H1 (cell line): ENCODE data around the gene GEMIN7. TPM values are rescaled to one million over a fixed set of nuclear protein-coding genes. Genes with fewer than 3 reads are reported as not detected.

ENCODE experiments used
- CTCF ChIA-PET: fragments of 300-600 bp; sonication (Branson Sonifier 250); formaldehyde crosslinking; loops from one replicate; lab custom pipeline; 2021; ENCODE audit not compliant: partially characterized antibody; lab: Charles Lee
- POLR2A ChIA-PET: fragments of 300-600 bp; sonication (Branson Sonifier 250); formaldehyde crosslinking; loops from one replicate; lab custom pipeline; 2021; ENCODE audit warnings: inconsistent platforms; ENCODE audit not compliant: partially characterized antibody; lab: Charles Lee
- DNase-seq, 2 experiments: peaks; one replicate each; pipeline versions ENCODE4 v3.0.0 to v3.0.0-alpha.2; 2010 to 2022; ENCODE audit warnings: low spot score in 2 of 2, low read depth in 1 of 2, mixed read lengths in 1 of 2
- FAIRE-seq: peaks from 2 replicates; lab custom pipeline; 2011; peaks lifted over from hg19 to GRCh38; lab: Jason Lieb, UNC
- H2AFZ ChIP-seq: 2 replicates; pipeline ENCODE4 v1.8.1; 2012; ENCODE audit warnings: low read length, inconsistent platforms
- H2AK5ac ChIP-seq: 2 replicates; pipeline ENCODE4 v1.6.1; 2013; ENCODE audit warnings: low read depth, low read length
- H2BK120ac ChIP-seq: replicated peaks from 2 replicates; pipeline ENCODE3; 2013; ENCODE audit warnings: low read depth, low read length, inconsistent platforms
- H2BK12ac ChIP-seq: 2 replicates; pipeline ENCODE4 v1.6.1; 2013; ENCODE audit warnings: low read depth, low read length
- H2BK15ac ChIP-seq: 2 replicates; pipeline ENCODE4 v1.6.1; 2013; ENCODE audit warnings: low read length
- H2BK20ac ChIP-seq: 2 replicates; pipeline ENCODE4 v1.6.1; 2013; ENCODE audit warnings: low read length
- H2BK5ac ChIP-seq: 2 replicates; pipeline ENCODE4 v1.6.1; 2013; ENCODE audit warnings: low read depth, low read length
- H3K14ac ChIP-seq: 2 replicates; pipeline ENCODE4 v1.6.1; 2013; ENCODE audit warnings: inconsistent platforms; ENCODE audit not compliant: insufficient read length
- H3K18ac ChIP-seq: 2 replicates; pipeline ENCODE4 v1.6.1; 2013; ENCODE audit warnings: low read length; ENCODE audit errors: extremely low read depth
- H3K23ac ChIP-seq: 2 replicates; pipeline ENCODE4 v1.6.1; 2013; ENCODE audit warnings: inconsistent platforms; ENCODE audit not compliant: insufficient read length
- H3K23me2 ChIP-seq: 2 replicates; pipeline ENCODE4 v1.6.1; 2013; ENCODE audit warnings: low read depth, low read length
- H3K27ac ChIP-seq: 2 replicates; pipeline ENCODE4 v1.6.1; 2011; ENCODE audit warnings: low read depth, low read length, inconsistent platforms
- H3K27me3 ChIP-seq, 4 experiments: replicated peaks in 1 of 4; 1 replicate in 1 of 4; 2 replicates in 3 of 4; pipeline versions ENCODE4 v1.6.1 to v1.8.1; 2011 to 2013; ENCODE audit warnings: low read length in 3 of 4, mild to moderate bottlenecking in 3 of 4, inconsistent platforms in 2 of 4, mixed read lengths in 2 of 4, moderate library complexity in 1 of 4; ENCODE audit not compliant: control insufficient read depth in 3 of 4, insufficient read depth in 3 of 4; ENCODE audit errors: extremely low read depth in 1 of 4
- H3K36me3 ChIP-seq, 4 experiments: 2 replicates each; pipeline versions ENCODE4 v1.6.1 to v1.8.1; 2011 to 2013; ENCODE audit warnings: mild to moderate bottlenecking in 4 of 4, low read length in 3 of 4, moderate library complexity in 2 of 4, control low read depth in 1 of 4, inconsistent platforms in 1 of 4; ENCODE audit not compliant: insufficient read depth in 4 of 4, control insufficient read depth in 2 of 4
- H3K4ac ChIP-seq: replicated peaks from 2 replicates; pipeline ENCODE3; 2013; ENCODE audit warnings: low read length, low read depth, mixed read lengths, inconsistent platforms; ENCODE audit not compliant: insufficient read length
- H3K4me1 ChIP-seq, 4 experiments: replicated peaks in 1 of 4; 1 replicate in 1 of 4; 2 replicates in 3 of 4; pipeline versions ENCODE4 v1.6.1 to v1.8.1; 2011 to 2013; ENCODE audit warnings: low read length in 3 of 4, inconsistent platforms in 2 of 4, mixed read lengths in 1 of 4; ENCODE audit not compliant: insufficient read depth in 4 of 4, control insufficient read depth in 3 of 4
- H3K4me2 ChIP-seq, 2 experiments: 2 replicates each; pipeline versions ENCODE4 v1.6.1 to v1.8.1; 2011 to 2013; ENCODE audit warnings: low read depth in 2 of 2, low read length in 2 of 2, control low read depth in 1 of 2, inconsistent platforms in 1 of 2, mild to moderate bottlenecking in 1 of 2; ENCODE audit not compliant: insufficient read depth in 1 of 2
- H3K4me3 ChIP-seq, 4 experiments: fragments of 200-600, 300-600 bp in 1 of 4; sonication (generic), shearing (Covaris generic), sonication (Bioruptor Twin) in 1 of 4; 2 replicates each; pipeline versions ENCODE4 v1.5.1 to v1.8.1; 2011 to 2016; ENCODE audit warnings: low read length in 4 of 4, low read depth in 3 of 4, control low read depth in 2 of 4, inconsistent platforms in 2 of 4, mild to moderate bottlenecking in 2 of 4, mixed read lengths in 1 of 4, moderate library complexity in 1 of 4; ENCODE audit not compliant: insufficient read depth in 2 of 4; ENCODE audit errors: extremely low read depth in 1 of 4
- H3K56ac ChIP-seq: replicated peaks from 2 replicates; pipeline ENCODE3; 2013; ENCODE audit warnings: low read depth, mild to moderate bottlenecking, mixed read lengths, low read length, inconsistent platforms; ENCODE audit not compliant: insufficient read length
- H3K79me1 ChIP-seq: 2 replicates; pipeline ENCODE4 v1.6.1; 2013; ENCODE audit warnings: low read depth, low read length, control low read depth
- H3K79me2 ChIP-seq, 2 experiments: 2 replicates each; pipeline versions ENCODE4 v1.6.1 to v1.8.1; 2012 to 2013; ENCODE audit warnings: low read length in 2 of 2, mild to moderate bottlenecking in 2 of 2, inconsistent platforms in 1 of 2; ENCODE audit not compliant: insufficient read depth in 2 of 2, control insufficient read depth in 1 of 2
- H3K9ac ChIP-seq, 4 experiments: replicated peaks in 1 of 4; 1 replicate in 1 of 4; 2 replicates in 3 of 4; pipeline versions ENCODE4 v1.6.1 to v1.8.1; 2011 to 2013; ENCODE audit warnings: low read depth in 3 of 4, low read length in 3 of 4, control low read depth in 2 of 4, mild to moderate bottlenecking in 2 of 4, moderate library complexity in 2 of 4, inconsistent platforms in 1 of 4; ENCODE audit errors: extremely low read depth in 1 of 4
- H3K9me3 ChIP-seq, 2 experiments: 2 replicates each; pipeline versions ENCODE4 v1.6.1 to v1.8.1; 2012 to 2013; ENCODE audit warnings: mild to moderate bottlenecking in 2 of 2, moderate library complexity in 2 of 2, control low read depth in 1 of 2, inconsistent platforms in 1 of 2, low read depth in 1 of 2, low read length in 1 of 2, mixed read lengths in 1 of 2; ENCODE audit not compliant: insufficient read depth in 2 of 2
- H4K20me1 ChIP-seq, 2 experiments: replicated peaks in 1 of 2; 2 replicates each; pipeline versions ENCODE3 to v1.8.1; 2011 to 2013; ENCODE audit warnings: inconsistent platforms in 2 of 2, low read length in 2 of 2, mild to moderate bottlenecking in 1 of 2; ENCODE audit not compliant: insufficient read depth in 2 of 2, control insufficient read depth in 1 of 2
- H4K5ac ChIP-seq: 2 replicates; pipeline ENCODE4 v1.6.1; 2013; ENCODE audit warnings: low read length, low read depth, mixed read lengths, inconsistent platforms; ENCODE audit not compliant: insufficient read length
- H4K8ac ChIP-seq: 2 replicates; pipeline ENCODE4 v1.8.0; 2013; ENCODE audit warnings: mild to moderate bottlenecking, moderate library complexity, low read length, inconsistent platforms; ENCODE audit not compliant: insufficient read depth; ENCODE audit errors: extremely low read depth
- H4K91ac ChIP-seq: replicated peaks from 2 replicates; pipeline ENCODE3; 2013; ENCODE audit warnings: low read length, mixed read lengths, inconsistent platforms; ENCODE audit not compliant: insufficient read length
- ASH2L ChIP-seq: fragments of 200-600, 300-600 bp; sonication (generic); IDR thresholded peaks from one replicate; pipeline ENCODE4 v1.7.1; 2017; ENCODE audit warnings: low read length
- CBX8 ChIP-seq: fragments of 300-800, 300-1000 bp; sonication (generic); IDR thresholded peaks from 2 replicates; pipeline ENCODE4 v1.7.1; 2016; ENCODE audit warnings: low read depth, low read length, borderline replicate concordance
- EGR1 ChIP-seq: IDR thresholded peaks from 2 replicates; pipeline ENCODE4 v1.6.1; 2011; ENCODE audit warnings: low read depth, low read length, borderline replicate concordance
- POLR2A ChIP-seq, 2 experiments: IDR thresholded peaks; 1 replicate in 1 of 2; 2 replicates in 1 of 2; pipeline ENCODE4 v1.6.1; 2011; ENCODE audit warnings: low read depth in 2 of 2, low read length in 2 of 2, mild to moderate bottlenecking in 2 of 2; ENCODE audit errors: control extremely low read depth in 1 of 2
- POLR2AphosphoS5 ChIP-seq: IDR thresholded peaks from 2 replicates; pipeline ENCODE4 v1.6.1; 2011; ENCODE audit warnings: low read depth, low read length
- POU5F1 ChIP-seq: IDR thresholded peaks from 2 replicates; pipeline ENCODE4 v1.6.1; 2011; ENCODE audit warnings: low read depth, mild to moderate bottlenecking, low read length, moderate library complexity
- RBBP5 ChIP-seq: IDR thresholded peaks from 2 replicates; pipeline ENCODE4 v1.7.1; 2012; ENCODE audit warnings: low read depth, mild to moderate bottlenecking, inconsistent platforms, low read length, moderate library complexity, borderline replicate concordance
- SIN3A ChIP-seq, 2 experiments: IDR thresholded peaks in 1 of 2; conservative IDR thresholded peaks in 1 of 2; 2 replicates each; pipeline ENCODE4 v1.6.1; 2011 to 2012; ENCODE audit warnings: low read length in 2 of 2, improper control_type of control experiment in 1 of 2, low read depth in 1 of 2, mild to moderate bottlenecking in 1 of 2
- SIX5 ChIP-seq: IDR thresholded peaks from 2 replicates; pipeline ENCODE4 v1.6.1; 2011; ENCODE audit warnings: mild to moderate bottlenecking, low read depth, low read length
- TCF12 ChIP-seq: IDR thresholded peaks from 2 replicates; pipeline ENCODE4 v1.6.1; 2011; ENCODE audit warnings: low read depth, mild to moderate bottlenecking, low read length
- WGBS, 2 experiments: shearing (Covaris generic) in 1 of 2; methylation state at CpG; one replicate each; pipeline versions ENCODE4 v1.1.6 to v1.1.7; 2013 to 2015; ENCODE audit warnings: low lambda C conversion rate in 2 of 2, mixed read lengths in 2 of 2, inconsistent platforms in 1 of 2, low coverage in 1 of 2, missing lambda C conversion rate in 1 of 2; ENCODE audit not compliant: insufficient replicate concordance in 2 of 2, insufficient coverage in 1 of 2, insufficient read length in 1 of 2; ENCODE audit errors: extremely low coverage in 1 of 2, missing lambda C conversion rate in 1 of 2; 5-methylcytosine and 5-hydroxymethylcytosine counted together
- polyA plus RNA-seq, 7 experiments: library from polyadenylated mRNA; depleted of rRNA in 3 of 7; stranded (reverse) in 5 of 7; unstranded in 2 of 7; fragments of >200 nt in 5 of 7; fragments of 200-250 nt in 2 of 7; gene quantifications; 1 replicate in 5 of 7; 2 replicates in 1 of 7; 4 replicates in 1 of 7; pipeline versions ENCODE4 v1.2.1 to v1.2.3, GENCODE V29; 2011 to 2013; ENCODE audit warnings: missing spikeins in 2 of 7, mixed read lengths in 2 of 7
- total RNA-seq: library from RNA; stranded (reverse); fragmentation: NEBNext Ultra II Directional; extraction: Animal tissue kit (Norgen Biotek cat#: 25700); gene quantifications from 2 replicates; pipeline ENCODE4 v1.2.1, GENCODE V29; 2021

Gene GEMIN7
- total and polyA plus RNA-seq, 2 of the 8 experiments (the other 6 are each of a cell fraction or from before 2014, with no cell fraction given) = 48.0 to 91.6 TPM

DNA sequence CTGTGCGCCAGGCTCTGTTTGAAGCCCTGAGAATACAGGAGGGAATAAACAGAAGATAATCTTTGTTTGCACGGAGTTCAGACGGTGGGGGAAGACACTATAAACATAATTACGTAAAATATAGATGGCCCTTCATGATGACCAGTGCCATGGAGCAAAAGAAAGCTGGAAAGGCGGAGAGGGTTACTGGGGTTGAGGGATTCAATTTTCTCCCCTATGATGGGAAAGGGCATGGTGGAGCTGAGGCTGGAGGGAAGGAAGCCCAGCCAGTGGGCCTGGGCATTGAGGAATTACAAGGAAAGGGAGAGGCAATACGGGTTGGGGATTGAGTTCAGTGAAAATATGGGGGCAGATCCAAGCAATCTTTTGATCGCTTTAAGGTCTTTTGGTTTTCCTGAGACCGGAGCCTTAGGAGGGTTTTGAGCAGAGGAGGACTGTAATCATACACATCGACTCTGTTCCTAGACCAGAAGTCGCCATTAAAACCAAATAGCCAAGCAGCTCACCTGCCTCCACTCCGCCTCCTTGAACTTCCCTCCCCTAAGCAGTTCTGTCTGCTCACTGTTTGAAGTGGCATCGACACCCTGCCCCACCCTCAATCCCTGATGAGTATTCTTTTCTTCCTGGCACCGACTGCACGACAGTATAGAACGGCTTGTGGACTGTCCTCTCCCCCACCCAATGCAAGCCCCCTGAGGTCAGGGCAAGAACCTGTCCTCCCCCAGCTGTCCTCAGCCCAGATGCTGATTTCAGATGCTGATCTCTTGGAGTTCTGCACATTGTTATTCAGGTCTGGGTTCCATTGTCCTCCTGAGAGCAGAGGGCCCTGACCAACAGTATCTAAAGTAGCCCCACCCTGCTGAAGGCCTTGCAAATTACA is 2.0 kb upstream of the GEMIN7 start:
- H3K27me3 ChIP-seq = no peaks in the 10 kb centered on the region
- peak overlapping the region; percentile 29; the same call in 1 of the 2 replicates for H2BK20ac ChIP-seq
- peak overlapping the region; percentile 52 for H2BK12ac ChIP-seq
- peak overlapping the region; percentile 80 for H2BK5ac ChIP-seq
- peaks cover 13 to 37% (median 20%) of the 10 kb centered on the region in 4 experiments for H3K4me1 ChIP-seq
- WGBS, 2 experiments = 55% methylated on average over 15 of the region's 15 CpGs; no CpG with 5 or more reads in 1 of the 2 experiments
- peaks cover 3 to 16% (median 4%) of the 10 kb centered on the region in 4 experiments; a peak in 5 of 8 replicates for H3K36me3 ChIP-seq
- H3K9ac ChIP-seq = no peak overlapping the region; a peak in 1 of 7 replicates
- peak overlapping the region; percentile 96; the same call in 1 of the 2 replicates for H3K18ac ChIP-seq
- H2BK120ac ChIP-seq = peak overlapping the region; percentile 73
- H3K23me2 ChIP-seq = peaks cover 17% of the 10 kb centered on the region
- H4K8ac ChIP-seq = no peak overlapping the region
- no peak overlapping the region for H3K23ac ChIP-seq
- H2BK15ac ChIP-seq = no peak overlapping the region; the same call in 1 of the 2 replicates
- H2AFZ ChIP-seq = no peak overlapping the region
- H3K79me1 ChIP-seq = peaks cover 4% of the 10 kb centered on the region
- peaks cover 5 to 29% of the 10 kb centered on the region in 2 experiments for H3K79me2 ChIP-seq
- H4K20me1 ChIP-seq = peaks cover 2 to 4% of the 10 kb centered on the region in 2 experiments
- peak overlapping the region; percentile 62 for H4K91ac ChIP-seq
- H2AK5ac ChIP-seq = 0 out of 2 replicates have a peak overlapping the region, but pooled peaks have one; percentile 77
- CTCF ChIA-PET = interaction anchor here (1.0 to 4.1 kb wide), 3 partner anchors 14 to 54 kb away, joined by 3 to 39 read pairs (median 4); partner anchors contain the start of gene PPP1R37
- peak overlapping the region; percentile 66 to 88 (median 71); a peak in 5 of 8 replicates for H3K4me3 ChIP-seq
- no peak overlapping the region for H3K4ac ChIP-seq
- peak overlapping the region; percentile 93 to 99 for H3K4me2 ChIP-seq
- POLR2A ChIA-PET = interaction anchor here (0.6 to 8.5 kb wide), 14 partner anchors 10 to 185 kb away, joined by 3 to 230 read pairs (median 3); partner anchors contain the start of genes APOE, CLPTM1, PPP1R37 and TOMM40
- H3K14ac ChIP-seq = no peak overlapping the region
- H4K5ac ChIP-seq = peak overlapping the region; percentile 52
- no peaks in the 10 kb centered on the region for H3K9me3 ChIP-seq
- FAIRE-seq (no peak), DNase-seq (peak in 1 of 2 experiments; percentile 60)
- no peak overlapping the region for H3K56ac ChIP-seq
- H3K27ac ChIP-seq = peak overlapping the region; percentile 51; the same call in 1 of the 2 replicates
- peak; percentile 51; the same call in 1 of the 2 replicates for TF ChIP-seq POU5F1
- TF ChIP-seq SIX5 = no peak
- TF ChIP-seq ASH2L = no peak
- TF ChIP-seq CBX8 = no peak
- TF ChIP-seq SIN3A (conservative IDR thresholded peaks at IDR 0.05 in 1 of 2, IDR thresholded peaks at IDR 0.05 in 1 of 2; ENCODE audit: low read depth in 1 of 2, low read length in 2 of 2) = 0 out of 4 replicates have a peak, but pooled peaks of 1 of the 2 experiments have one; percentile 34
- TF ChIP-seq EGR1 = no peak
- TF ChIP-seq RBBP5 = no peak
- TF ChIP-seq POLR2A (IDR thresholded peaks at IDR 0.05; ENCODE audit: control extremely low read depth in 1 of 2, low read depth in 2 of 2, low read length in 2 of 2) = 0 out of 3 replicates have a peak, but pooled peaks of 1 of the 2 experiments have one; percentile 29
- TF ChIP-seq TCF12 = peak; percentile 56; the same call in 1 of the 2 replicates
- peak; percentile 50; the same call in 1 of the 2 replicates for TF ChIP-seq POLR2AphosphoS5
